GM10266 (cell line): Measurements from ENCODE around the gene MPZL3.

ENCODE experiments used
- DNase-seq: peaks from one replicate; pipeline ENCODE4 v3.0.0; 2012; ENCODE audit errors: extremely low spot score
- CTCF ChIP-seq: IDR thresholded peaks from 2 replicates; pipeline ENCODE4 v1.5.1; 2012; ENCODE audit warnings: mild to moderate bottlenecking, low read depth; ENCODE audit not compliant: control insufficient read depth, insufficient read depth; ENCODE audit errors: missing control alignments

The MPZL3 gene

GRCh38 chr11:118224511-118225188 lies 27.5 kb downstream of the MPZL3 start, which contains the start of gene JAML:
TSS of gene JAML (minus strand) at chr11:118225011. CDS start at chr11:118214866, 10,145 bp downstream.
- TF ChIP-seq CTCF: no peak
- DNase-seq: no peak

GRCh38 chr11:118223992-118224391 lies 28.2 kb downstream of the MPZL3 start:
- no peak for TF ChIP-seq CTCF
- DNase-seq: no peak

GRCh38 chr11:118223570-118223969 lies 28.6 kb downstream of the MPZL3 start:
- TF ChIP-seq CTCF: no peak

GRCh38 chr11:118222437-118222836 lies 29.7 kb downstream of the MPZL3 start:
- DNase-seq: no peak
- no peak for TF ChIP-seq CTCF

More at GRCh38 chr11:118223570-118223969, 28.6 kb downstream of the MPZL3 start:
- DNase-seq: no peak

- no peak for DNase-seq
- no peak for TF ChIP-seq CTCF
Observed at GRCh38 chr11:118221419-118221818, 30.7 kb downstream of the MPZL3 start.

GRCh38 chr11:118219732-118220131 lies 32.4 kb downstream of the MPZL3 start:
- TF ChIP-seq CTCF: no peak
- no peak for DNase-seq

- no peak for DNase-seq
Observed at GRCh38 chr11:118219244-118219643, 32.9 kb downstream of the MPZL3 start.

More at GRCh38 chr11:118219244-118219643, 32.9 kb downstream of the MPZL3 start:
- TF ChIP-seq CTCF: no peak
